Measurements from ENCODE around the gene MEOX2. TPM values are rescaled to one million over a fixed set of nuclear protein-coding genes. Genes with fewer than 3 reads are reported as not detected.

MEOX2 gene
- polyA plus RNA-seq, 1 of the 3 experiments (the other 2 are of a cell fraction) = not detected

GRCh38 chr7:15648461-15648961 is 38.0 kb downstream of the MEOX2 start:
- Histone ChIP-seq H2AFZ (ENCODE audit: low read depth) (no peak overlapping the region; the same call in 1 of the 2 replicates), H3K36me3 (replicated peaks in 1 of 2; ENCODE audit: control insufficient read depth in 1 of 2, insufficient read depth in 2 of 2, low read length in 1 of 2) (no peaks in the 10 kb centered on the region), H3K27me3 (ENCODE audit: insufficient read depth) (no peaks in the 10 kb centered on the region), H3F3A (replicated peaks; ENCODE audit: insufficient read depth) (no peaks in the 10 kb centered on the region), H3K79me2 (ENCODE audit: insufficient read depth) (no peaks in the 10 kb centered on the region), H4K20me1 (ENCODE audit: insufficient read depth) (no peaks in the 10 kb centered on the region), H3K9me3 (no peaks in the 10 kb centered on the region), H3K9me2 (no peaks in the 10 kb centered on the region), H3K4me1 (ENCODE audit: control insufficient read depth in 1 of 2, insufficient read depth in 2 of 2, low read depth in 1 of 2, low read length in 1 of 2) (peaks cover 0 to 9% of the 10 kb centered on the region in 2 experiments; a peak in 1 of 4 replicates), H3K9ac (no peak overlapping the region), H3K4me2 (no peak overlapping the region), H3K27ac (ENCODE audit: low read depth in 2 of 2, low read length in 1 of 2) (no peak overlapping the region), H3K4me3 (ENCODE audit: low read depth in 2 of 2, low read length in 1 of 2) (no peak overlapping the region)
- CTCF ChIA-PET = interaction anchor here (1.0 to 1.6 kb wide), 2 partner anchors 72 to 669 kb away, joined by 3 to 5 read pairs; no protein-coding TSS in a partner anchor
- POLR2A ChIA-PET = no interaction called here
- DNase-seq = no peak
- TF ChIP-seq, protein P1, sequence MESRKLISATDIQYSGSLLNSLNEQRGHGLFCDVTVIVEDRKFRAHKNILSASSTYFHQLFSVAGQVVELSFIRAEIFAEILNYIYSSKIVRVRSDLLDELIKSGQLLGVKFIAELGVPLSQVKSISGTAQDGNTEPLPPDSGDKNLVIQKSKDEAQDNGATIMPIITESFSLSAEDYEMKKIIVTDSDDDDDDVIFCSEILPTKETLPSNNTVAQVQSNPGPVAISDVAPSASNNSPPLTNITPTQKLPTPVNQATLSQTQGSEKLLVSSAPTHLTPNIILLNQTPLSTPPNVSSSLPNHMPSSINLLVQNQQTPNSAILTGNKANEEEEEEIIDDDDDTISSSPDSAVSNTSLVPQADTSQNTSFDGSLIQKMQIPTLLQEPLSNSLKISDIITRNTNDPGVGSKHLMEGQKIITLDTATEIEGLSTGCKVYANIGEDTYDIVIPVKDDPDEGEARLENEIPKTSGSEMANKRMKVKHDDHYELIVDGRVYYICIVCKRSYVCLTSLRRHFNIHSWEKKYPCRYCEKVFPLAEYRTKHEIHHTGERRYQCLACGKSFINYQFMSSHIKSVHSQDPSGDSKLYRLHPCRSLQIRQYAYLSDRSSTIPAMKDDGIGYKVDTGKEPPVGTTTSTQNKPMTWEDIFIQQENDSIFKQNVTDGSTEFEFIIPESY (IDR thresholded peaks at IDR 0.05; ENCODE audit: borderline replicate concordance, low read depth) = no peak
- no peak for TF ChIP-seq RXRA (IDR thresholded peaks at IDR 0.05; ENCODE audit: borderline replicate concordance, low read depth)
- no peak for TF ChIP-seq REST (IDR thresholded peaks at IDR 0.05; ENCODE audit: low read depth, low read length)
- TF ChIP-seq NRF1 (IDR thresholded peaks at IDR 0.05; ENCODE audit: low read depth, low read length) = no peak
- no peak for TF ChIP-seq MAX (IDR thresholded peaks at IDR 0.05; ENCODE audit: low read depth)
- TF ChIP-seq GABPA (IDR thresholded peaks at IDR 0.05; ENCODE audit: low read depth) = no peak
- TF ChIP-seq FOSL2 (IDR thresholded peaks at IDR 0.05; ENCODE audit: borderline replicate concordance, low read depth) = no peak
- TF ChIP-seq JUND (IDR thresholded peaks at IDR 0.05) = no peak
- TF ChIP-seq NFIC (IDR thresholded peaks at IDR 0.05; ENCODE audit: borderline replicate concordance) = no peak
- TF ChIP-seq RFX5 (IDR thresholded peaks at IDR 0.05; ENCODE audit: low read length) = no peak
- no peak for TF ChIP-seq EZH2phosphoT487 (IDR thresholded peaks at IDR 0.05; ENCODE audit: borderline replicate concordance, low read depth)
- no peak for TF ChIP-seq FOXM1 (IDR thresholded peaks at IDR 0.05; ENCODE audit: low read depth)
- no peak for TF ChIP-seq GATA2 (CRISPR knock-in tag; IDR thresholded peaks at IDR 0.05)
- TF ChIP-seq SMC3 (IDR thresholded peaks at IDR 0.05; ENCODE audit: low read depth, low read length) = no peak
- no peak for TF ChIP-seq YY1 (IDR thresholded peaks at IDR 0.05; ENCODE audit: low read depth)
- no peak for TF ChIP-seq FOXJ3 (CRISPR knock-in tag; IDR thresholded peaks at IDR 0.05)
- TF ChIP-seq TCF12 (IDR thresholded peaks at IDR 0.05) = no peak
- no peak for TF ChIP-seq MXI1 (IDR thresholded peaks at IDR 0.05; ENCODE audit: low read depth, low read length)
- WGBS (ENCODE audit: low lambda C conversion rate) = 14% methylated on average over 5 of the region's 5 CpGs

All from SK-N-SH (cell line).